LNCaP clone FGC (cell line): ENCODE results near the gene KRTAP10-8.
"Not testable (repeated sequence)": the region's sequence is repeated elsewhere in the genome, so short reads cannot be mapped to it uniquely, and the experiment has no call there.

Experiments used
- DNase-seq: peaks from one replicate; pipeline ENCODE4 v3.0.0-alpha.2; 2011; ENCODE audit warnings: low read depth
- H3K4me3 ChIP-seq: 2 replicates; pipeline ENCODE4 v1.5.1; 2011; ENCODE audit warnings: mild to moderate bottlenecking, low read depth, low read length, control low read depth
- TF ChIP-seq, protein P1 (sequence below): IDR thresholded peaks from 2 replicates; pipeline ENCODE4 v1.5.1; 2012; ENCODE audit warnings: mild to moderate bottlenecking; ENCODE audit not compliant: control insufficient read depth, insufficient read depth; ENCODE audit errors: extremely low read depth

KRTAP10-8 gene

DNA sequence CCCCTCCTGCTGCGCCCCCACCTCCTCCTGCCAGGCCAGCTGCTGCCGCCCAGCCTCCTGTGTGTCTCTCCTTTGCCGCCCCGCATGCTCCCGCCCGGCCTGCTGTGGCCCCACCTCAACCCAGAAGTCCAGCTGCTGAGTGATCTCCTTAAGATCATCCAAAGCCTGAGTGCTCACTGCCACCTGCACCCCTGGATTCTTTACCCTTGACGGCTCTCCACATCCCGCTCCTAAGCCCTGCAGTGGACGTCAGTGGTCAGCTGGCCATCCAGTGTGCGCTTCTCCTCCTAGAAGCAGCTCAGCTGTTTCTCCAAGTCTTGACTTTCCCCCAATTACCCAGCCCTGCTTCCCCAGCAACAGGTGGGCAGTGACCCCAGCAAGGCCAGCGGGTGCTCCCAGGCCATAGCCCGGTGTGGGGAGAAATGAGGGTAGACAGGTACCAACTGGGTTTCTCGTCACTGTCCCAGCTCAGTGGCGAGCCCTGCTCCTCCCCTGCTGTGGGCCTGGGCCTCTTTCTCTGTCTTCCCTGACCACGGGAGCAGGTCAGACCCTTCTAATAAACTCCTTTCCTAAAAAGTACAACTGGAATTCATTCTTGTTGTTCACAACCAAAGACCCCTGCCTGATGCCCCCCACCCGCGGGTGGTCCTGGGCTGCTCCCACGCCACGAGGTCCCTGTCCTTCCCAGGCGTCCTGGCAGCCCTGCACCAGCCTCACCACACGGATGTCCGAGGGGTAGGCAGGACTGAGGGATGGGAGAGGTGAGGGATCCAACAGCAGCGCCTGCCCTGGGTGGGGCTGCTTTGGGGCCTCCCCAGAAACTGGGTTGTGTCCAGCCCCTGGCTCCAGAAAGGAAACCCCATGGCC is 10.1 kb upstream of the KRTAP10-8 start:
- TF ChIP-seq, protein P1, sequence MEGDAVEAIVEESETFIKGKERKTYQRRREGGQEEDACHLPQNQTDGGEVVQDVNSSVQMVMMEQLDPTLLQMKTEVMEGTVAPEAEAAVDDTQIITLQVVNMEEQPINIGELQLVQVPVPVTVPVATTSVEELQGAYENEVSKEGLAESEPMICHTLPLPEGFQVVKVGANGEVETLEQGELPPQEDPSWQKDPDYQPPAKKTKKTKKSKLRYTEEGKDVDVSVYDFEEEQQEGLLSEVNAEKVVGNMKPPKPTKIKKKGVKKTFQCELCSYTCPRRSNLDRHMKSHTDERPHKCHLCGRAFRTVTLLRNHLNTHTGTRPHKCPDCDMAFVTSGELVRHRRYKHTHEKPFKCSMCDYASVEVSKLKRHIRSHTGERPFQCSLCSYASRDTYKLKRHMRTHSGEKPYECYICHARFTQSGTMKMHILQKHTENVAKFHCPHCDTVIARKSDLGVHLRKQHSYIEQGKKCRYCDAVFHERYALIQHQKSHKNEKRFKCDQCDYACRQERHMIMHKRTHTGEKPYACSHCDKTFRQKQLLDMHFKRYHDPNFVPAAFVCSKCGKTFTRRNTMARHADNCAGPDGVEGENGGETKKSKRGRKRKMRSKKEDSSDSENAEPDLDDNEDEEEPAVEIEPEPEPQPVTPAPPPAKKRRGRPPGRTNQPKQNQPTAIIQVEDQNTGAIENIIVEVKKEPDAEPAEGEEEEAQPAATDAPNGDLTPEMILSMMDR: no peak
- no peak for DNase-seq
- H3K4me3 ChIP-seq: no peak overlapping the region

GRCh38 chr21:44602463-44602850 is 9.4 kb upstream of the KRTAP10-8 start:
- H3K4me3 ChIP-seq: no peak overlapping the region
- TF ChIP-seq, protein P1: no peak
- DNase-seq: no peak

- no peak for DNase-seq
- TF ChIP-seq, protein P1: no peak
- no peak overlapping the region for H3K4me3 ChIP-seq
These were observed 8.6 kb upstream of the KRTAP10-8 start for GRCh38 chr21:44603109-44603875.

DNA sequence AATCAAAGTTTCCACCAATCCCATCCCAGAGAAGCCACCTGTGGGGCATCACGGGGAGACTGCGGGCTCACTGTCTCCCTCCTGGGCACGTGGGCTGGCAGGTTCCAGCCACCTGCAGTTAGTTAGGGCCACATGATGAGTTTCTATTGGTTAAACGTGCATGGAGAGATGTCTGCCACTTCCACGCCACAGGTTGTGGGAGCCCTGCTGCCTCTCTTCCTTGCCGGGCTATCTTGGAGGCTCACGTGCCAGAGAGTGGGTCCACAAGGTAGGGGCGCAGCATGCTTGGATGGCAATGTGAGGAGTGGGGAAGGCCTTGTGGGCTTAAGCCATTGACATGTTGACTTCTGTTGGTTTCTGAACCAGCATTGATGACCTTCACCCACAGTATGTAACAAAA is 8.0 kb upstream of the KRTAP10-8 start:
- no peak for DNase-seq
- TF ChIP-seq, protein P1: no peak

DNA sequence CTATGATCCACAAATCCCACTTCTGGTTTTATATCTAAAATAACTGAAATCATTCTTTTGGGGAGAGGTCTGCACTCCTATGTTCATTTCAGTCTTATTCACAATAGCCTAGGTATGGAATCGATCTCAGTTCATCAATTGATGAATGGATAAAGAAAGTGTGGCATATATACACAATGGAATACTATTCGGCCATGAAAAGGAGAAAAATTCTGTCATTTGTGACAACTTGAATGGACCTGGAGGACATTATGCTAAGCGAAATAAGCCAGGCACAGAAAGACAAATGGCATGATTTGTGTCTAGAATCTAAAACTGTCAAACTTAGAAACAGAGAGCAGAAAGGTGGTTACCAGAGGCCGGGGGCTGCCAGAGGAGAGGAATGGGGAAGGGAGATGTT is 5.4 kb upstream of the KRTAP10-8 start:
- TF ChIP-seq, protein P1: no peak
- DNase-seq: no peak
- no peak overlapping the region for H3K4me3 ChIP-seq

More for the DNA sequence above, 8.0 kb upstream of the KRTAP10-8 start:
- no peak overlapping the region for H3K4me3 ChIP-seq

DNA sequence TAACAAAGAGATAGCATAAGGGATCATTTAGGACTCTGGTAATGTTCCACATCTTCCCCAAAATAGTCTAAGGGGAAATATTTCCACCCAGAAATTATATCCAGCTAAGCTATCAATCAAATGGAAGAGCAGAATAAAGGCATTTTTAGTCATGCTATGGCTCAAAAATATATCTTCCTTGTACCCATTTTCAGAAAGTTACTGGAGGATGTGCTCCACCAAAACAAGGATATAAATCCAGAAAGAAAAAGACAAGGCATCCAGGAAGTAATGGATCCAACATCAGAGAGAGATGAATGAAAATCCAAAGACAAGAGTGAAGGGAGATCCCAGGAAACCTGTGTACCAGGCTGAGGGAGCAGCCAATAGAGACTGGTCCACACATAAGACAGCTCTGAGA is 2.7 kb upstream of the KRTAP10-8 start:
- TF ChIP-seq, protein P1: no peak
- no peak for DNase-seq
- no peak overlapping the region for H3K4me3 ChIP-seq

DNA sequence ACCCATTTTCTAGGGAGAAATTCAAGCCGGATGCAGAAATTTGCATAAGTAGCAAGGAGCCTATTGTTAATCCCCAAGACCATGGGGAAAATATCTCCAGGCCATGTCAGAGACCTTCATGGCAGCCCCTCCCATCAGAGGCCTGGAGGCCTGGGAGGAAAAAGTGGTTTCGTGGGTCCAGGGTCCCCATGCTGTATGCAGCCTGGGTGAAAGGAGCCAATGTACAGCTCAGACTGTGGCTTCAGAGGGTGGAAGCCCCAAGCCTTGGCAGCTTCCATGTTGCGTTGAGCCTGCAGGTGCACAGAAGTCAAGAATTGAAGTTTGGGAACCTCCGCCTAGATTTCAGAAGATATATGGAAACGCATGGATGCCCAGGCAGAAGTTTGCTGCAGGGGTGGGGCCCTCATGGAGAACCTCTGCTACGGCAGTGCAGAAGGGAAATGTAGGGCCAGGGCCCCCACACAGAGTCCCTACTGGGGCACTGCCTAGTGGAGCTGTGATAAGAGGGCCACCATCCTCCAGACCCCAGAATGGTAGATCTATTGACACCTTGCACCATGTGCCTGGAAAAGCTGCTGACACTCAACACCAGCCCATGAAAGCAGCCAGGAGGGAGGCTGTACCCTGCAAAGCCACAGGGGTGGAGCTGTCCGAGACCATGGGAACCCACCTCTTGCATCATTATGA is 1.6 kb upstream of the KRTAP10-8 start:
- H3K4me3 ChIP-seq, DNase-seq: not testable (repeated sequence)
